Activated CD8-positive, alpha-beta memory T cell treated with anti-CD3 and anti-CD28 coated beads for 4 hours (primary cell): ENCODE data around the gene PLEKHG4B.

ENCODE experiments used
- DNase-seq, 2 donors: peaks; one replicate each; pipeline ENCODE4 v3.0.0-alpha.2; 2020; ENCODE audit warnings: low read depth in 2 of 2

The PLEKHG4B gene

GRCh38 chr5:74503-75109 lies 17.4 kb upstream of the PLEKHG4B start:
- no peak for DNase-seq

GRCh38 chr5:75331-76320 lies 16.3 kb upstream of the PLEKHG4B start:
- no peak for DNase-seq

GRCh38 chr5:76358-77169 lies 15.4 kb upstream of the PLEKHG4B start:
- DNase-seq: no peak

- DNase-seq: no peak
These were observed 14.8 kb upstream of the PLEKHG4B start for GRCh38 chr5:77170-77501.

- DNase-seq: no peak
These were observed 14.4 kb upstream of the PLEKHG4B start for GRCh38 chr5:77546-77945.

GRCh38 chr5:77957-78804 lies 13.8 kb upstream of the PLEKHG4B start:
- DNase-seq: no peak

- DNase-seq: no peak
These were observed 13.2 kb upstream of the PLEKHG4B start for GRCh38 chr5:78805-79149.

- no peak for DNase-seq
These were observed 12.7 kb upstream of the PLEKHG4B start for GRCh38 chr5:79263-79662.

- no peak for DNase-seq
These were observed 12.1 kb upstream of the PLEKHG4B start for GRCh38 chr5:79821-80220.

- DNase-seq: no peak
These were observed 10.5 kb upstream of the PLEKHG4B start for GRCh38 chr5:81391-82021.

- no peak for DNase-seq
These were observed 9.9 kb upstream of the PLEKHG4B start for GRCh38 chr5:82097-82496.

- no peak for DNase-seq
These were observed 9.4 kb upstream of the PLEKHG4B start for GRCh38 chr5:82570-82969.

GRCh38 chr5:83029-83428 lies 8.9 kb upstream of the PLEKHG4B start:
- DNase-seq: no peak

GRCh38 chr5:85334-85995 lies 6.5 kb upstream of the PLEKHG4B start:
- no peak for DNase-seq

GRCh38 chr5:89337-90286 lies 2.4 kb upstream of the PLEKHG4B start:
- no peak for DNase-seq

GRCh38 chr5:90590-91547 lies 1.1 kb upstream of the PLEKHG4B start:
- no peak for DNase-seq

- no peak for DNase-seq
These were observed 643 bp downstream of the PLEKHG4B start for GRCh38 chr5:92401-93220.
